LNCAP (cell line): ENCODE data around the gene LIG1.
A peak's percentile ranks its signal among the peaks of the same experiment; 100 is the strongest.

Experiments
- CTCF ChIP-seq: fragments of 450-650 bp; IDR thresholded peaks from 2 replicates; pipeline ENCODE4 v1.5.1; 2017; ENCODE audit warnings: mild to moderate bottlenecking

LIG1 gene

GRCh38 chr19:48174445-48175030 is 4.4 kb upstream of the LIG1 start:
- no peak for TF ChIP-seq CTCF

- TF ChIP-seq CTCF = no peak
These were observed 1.6 kb upstream of the LIG1 start for GRCh38 chr19:48171710-48172109.

DNA sequence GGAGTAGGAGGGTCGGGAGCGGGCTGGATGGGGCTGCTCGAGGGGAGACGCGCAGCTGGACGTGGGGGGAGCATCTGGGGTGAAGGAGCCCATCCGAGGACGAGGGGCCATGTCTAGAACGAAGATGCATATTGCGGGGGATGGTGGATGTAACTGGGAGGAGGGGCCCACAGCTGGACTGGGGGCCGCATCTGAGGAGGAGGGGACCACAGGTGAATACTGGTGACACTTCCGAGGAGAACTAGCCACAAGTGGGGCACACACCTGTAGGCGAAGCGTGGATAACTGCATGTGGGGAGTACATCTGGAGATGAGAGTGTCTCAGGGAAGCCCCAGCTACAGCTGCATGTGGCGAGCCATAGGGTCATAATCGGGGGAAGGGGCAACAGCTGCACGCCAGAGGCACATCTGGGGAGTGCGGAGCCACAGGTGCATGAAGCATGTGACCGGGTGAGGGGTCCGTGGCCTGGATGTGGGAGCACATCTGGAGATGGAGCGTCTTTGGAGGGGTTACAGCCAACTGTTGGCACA is 738 bp upstream of the LIG1 start:
- TF ChIP-seq CTCF = no peak

DNA sequence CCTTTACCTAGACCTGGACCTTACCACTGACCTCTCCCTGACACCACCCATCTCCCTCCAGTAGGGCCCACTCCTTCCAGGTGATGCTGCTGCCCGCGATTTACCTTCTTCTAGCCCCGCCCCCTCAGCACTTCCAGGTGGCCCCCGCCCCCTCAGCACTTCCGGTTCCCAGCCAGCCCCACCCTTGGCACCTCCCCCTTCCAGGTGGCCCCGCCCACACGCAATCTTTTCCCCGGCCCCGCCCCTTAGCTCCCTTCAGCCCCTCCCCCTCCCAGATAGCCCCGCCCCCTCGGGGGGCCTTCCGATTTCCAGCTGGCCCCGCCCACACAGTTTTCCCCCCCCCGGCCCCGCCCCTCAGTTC is 586 bp downstream of the LIG1 start:
- no peak for TF ChIP-seq CTCF

DNA sequence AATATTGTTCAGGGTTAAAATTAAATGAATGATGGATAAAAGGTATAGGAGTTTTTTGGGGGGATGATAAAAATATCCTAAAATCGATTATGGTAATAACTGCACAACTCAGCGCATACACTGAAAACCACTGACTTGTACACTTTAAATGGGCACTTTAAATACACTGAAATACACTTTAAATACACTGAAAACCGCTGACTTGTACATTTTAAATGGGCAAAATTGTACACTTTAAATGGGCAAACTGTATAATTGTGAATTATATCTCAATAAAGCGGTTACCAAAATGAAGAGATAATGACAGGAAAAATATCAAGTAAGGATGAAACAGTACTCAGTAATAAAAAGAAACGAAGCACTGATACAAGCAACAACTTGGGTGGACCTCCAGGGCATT is 1.5 kb downstream of the LIG1 start:
- TF ChIP-seq CTCF = no peak

- no peak for TF ChIP-seq CTCF
These were observed 11.8 kb downstream of the LIG1 start for GRCh38 chr19:48158210-48158790.

DNA sequence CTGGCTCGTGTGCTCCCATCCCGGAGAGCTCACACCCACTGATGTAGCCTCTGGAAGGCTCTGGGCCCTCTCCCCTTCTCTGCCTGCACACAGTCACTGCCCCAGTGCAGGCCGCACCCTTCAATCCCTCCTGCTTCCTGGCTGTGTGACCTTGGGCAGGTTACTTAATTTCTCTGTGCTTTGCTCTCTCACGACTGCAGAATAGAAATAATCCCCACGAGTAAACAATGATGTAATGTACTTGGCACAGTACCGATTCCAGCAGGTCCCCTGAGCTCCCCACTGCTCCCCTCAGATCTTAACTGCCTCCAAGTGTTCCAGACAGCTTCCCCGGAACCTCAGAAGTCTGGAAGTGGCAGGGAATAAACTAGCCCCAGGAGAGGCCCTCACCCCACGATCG is 16.1 kb downstream of the LIG1 start:
- no peak for TF ChIP-seq CTCF

DNA sequence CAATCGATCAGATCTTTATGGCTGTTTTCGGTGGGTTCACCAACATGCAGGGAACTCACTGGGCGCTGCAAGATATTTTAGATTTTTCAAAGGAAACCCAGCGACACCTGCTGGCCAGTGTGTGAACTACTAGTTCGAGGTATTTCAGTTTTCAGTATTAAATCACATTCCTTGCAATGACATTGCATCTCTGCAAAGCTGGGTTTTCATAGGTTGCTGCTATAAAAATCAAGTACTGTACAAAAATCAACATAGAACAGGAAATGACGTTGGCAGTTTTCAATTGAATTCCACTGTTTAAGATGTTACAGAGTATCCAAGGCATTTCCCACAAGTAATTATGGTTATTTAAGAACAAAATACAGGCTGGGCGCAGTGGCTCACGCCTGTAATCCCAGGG is 17.6 kb downstream of the LIG1 start:
- peak; percentile 58 for TF ChIP-seq CTCF
